HepG2 (cell line): ENCODE measurements around the gene ACCS. TPM values are rescaled to one million over a fixed set of nuclear protein-coding genes. Genes with fewer than 3 reads are reported as not detected.

ENCODE experiments used
- ATAC-seq: fragments of 200-7000 bp; cut with Tn5 transposase; 3 replicates; pipeline ENCODE4 v1.9.1; 2020; ENCODE audit warnings: mild to moderate bottlenecking, moderate library complexity
- BruUV-seq: library from RNA; stranded (reverse); fragments of 400-500 nt; replicated peaks from 2 replicates; lab custom pipeline; 2021; lab: Mats Ljungman, UMichigan
- CTCF ChIA-PET: fragments of 300-600 bp; formaldehyde crosslinking; extraction: SDS; loops from one replicate; lab custom pipeline; 2021; ENCODE audit warnings: low total read pairs, inconsistent platforms, low intra/inter-chr PET ratio; lab: Yijun Ruan, JAX
- POLR2A ChIA-PET: fragments of 350-600 bp; sonication (Branson Sonifier 250); formaldehyde crosslinking; loops from one replicate; lab custom pipeline; 2020; ENCODE audit warnings: antibody characterized with exemption, inconsistent platforms; lab: Yijun Ruan, JAX
- DNase-seq: peaks from one replicate; pipeline ENCODE4 v3.0.0-alpha.2; 2015; ENCODE audit warnings: low spot score
- FAIRE-seq: peaks from 3 replicates; lab custom pipeline; 2011; peaks lifted over from hg19 to GRCh38; lab: Jason Lieb, UNC
- H2AFZ ChIP-seq: one replicate; pipeline ENCODE4 v1.6.1; 2011; ENCODE audit warnings: low read length, inconsistent platforms
- H3K27ac ChIP-seq: fragments of 300-600 bp; 3 replicates; pipeline ENCODE4 v1.8.0; 2011; ENCODE audit warnings: mixed run types, mild to moderate bottlenecking, mixed read lengths, low read length, inconsistent platforms; ENCODE audit not compliant: insufficient read depth; ENCODE audit errors: extremely low read length
- H3K27me3 ChIP-seq, 2 experiments: fragments of 200-600 bp in 1 of 2; 2 replicates in 1 of 2; 3 replicates in 1 of 2; pipeline versions ENCODE4 v1.6.0 to v1.8.0; 2011; ENCODE audit warnings: low read length in 2 of 2, mild to moderate bottlenecking in 2 of 2, moderate library complexity in 2 of 2, inconsistent platforms in 1 of 2; ENCODE audit not compliant: insufficient read depth in 2 of 2, control insufficient read depth in 1 of 2
- H3K36me3 ChIP-seq, 2 experiments: fragments of 200-600 bp in 1 of 2; replicated peaks in 1 of 2; 2 replicates in 1 of 2; 3 replicates in 1 of 2; pipeline versions ENCODE4 v1.5.1 to v1.8.0; 2011; ENCODE audit warnings: low read length in 2 of 2, inconsistent platforms in 1 of 2; ENCODE audit not compliant: insufficient read depth in 2 of 2, control insufficient read depth in 1 of 2
- H3K4me1 ChIP-seq: 2 replicates; pipeline ENCODE4 v1.5.1; 2012; ENCODE audit warnings: low read length, inconsistent platforms; ENCODE audit not compliant: insufficient read depth
- H3K4me2 ChIP-seq: 2 replicates; pipeline ENCODE4 v1.6.0; 2011; ENCODE audit warnings: low read depth, low read length, inconsistent platforms
- H3K4me3 ChIP-seq, 3 experiments: fragments of 200-600 bp in 1 of 3; sonication (generic), shearing (Covaris generic) in 1 of 3; replicated peaks in 1 of 3; 2 replicates each; pipeline ENCODE4 v1.5.1; 2011 to 2016; ENCODE audit warnings: low read length in 3 of 3, inconsistent platforms in 2 of 3, low read depth in 2 of 3, mild to moderate bottlenecking in 2 of 3, control low read depth in 1 of 3, mixed read lengths in 1 of 3; ENCODE audit not compliant: insufficient read depth in 1 of 3
- H3K79me2 ChIP-seq: one replicate; pipeline ENCODE4 v1.6.1; 2011; ENCODE audit warnings: low read length, inconsistent platforms; ENCODE audit not compliant: insufficient read depth
- H3K9ac ChIP-seq: 2 replicates; pipeline ENCODE4 v1.6.0; 2011; ENCODE audit warnings: mild to moderate bottlenecking, low read depth, low read length, inconsistent platforms; ENCODE audit not compliant: insufficient read depth
- H3K9me3 ChIP-seq: 2 replicates; pipeline ENCODE4 v1.5.1; 2012; ENCODE audit warnings: mild to moderate bottlenecking, low read length
- H4K20me1 ChIP-seq: 2 replicates; pipeline ENCODE4 v1.6.0; 2011; ENCODE audit warnings: inconsistent platforms, mild to moderate bottlenecking, low read length, moderate library complexity; ENCODE audit not compliant: insufficient read depth
- BHLHE40 ChIP-seq: IDR thresholded peaks from 2 replicates; pipeline ENCODE4 v1.6.1; 2011; ENCODE audit warnings: low read length, improper control_type of control experiment
- CCDC6 ChIP-seq: sonication (generic); formaldehyde crosslinking; IDR thresholded peaks from 2 replicates; pipeline ENCODE4 v1.8.1; 2022; ENCODE audit warnings: mild to moderate bottlenecking, missing genetic modification reagents, moderate library complexity
- ISL2 ChIP-seq: sonication (generic); formaldehyde crosslinking; IDR thresholded peaks from 2 replicates; pipeline ENCODE4 v1.5.0; 2020; ENCODE audit warnings: missing genetic modification reagents
- NFE2L1 ChIP-seq: sonication (generic); formaldehyde crosslinking; IDR thresholded peaks from 2 replicates; pipeline ENCODE4 v1.4.0; 2020; ENCODE audit warnings: missing genetic modification reagents, mild to moderate bottlenecking, borderline replicate concordance
- PHF5A ChIP-seq: IDR thresholded peaks from one replicate; pipeline ENCODE4 v1.6.1; 2018; ENCODE audit warnings: low read depth, missing genetic modification reagents; ENCODE audit not compliant: unreplicated experiment
- SP4 ChIP-seq: sonication (generic); formaldehyde crosslinking; IDR thresholded peaks from 2 replicates; pipeline ENCODE4 v1.8.1; 2023; ENCODE audit warnings: mild to moderate bottlenecking, missing genetic modification reagents
- SP5 ChIP-seq: IDR thresholded peaks from 2 replicates; pipeline ENCODE4 v1.6.1; 2016; ENCODE audit warnings: low read depth, borderline replicate concordance
- TCF12 ChIP-seq, 2 experiments: fragments of 450-650 bp in 1 of 2; sonication (generic) in 1 of 2; formaldehyde crosslinking in 1 of 2; IDR thresholded peaks; 2 replicates each; pipeline versions ENCODE4 v1.6.1 to v1.8.0; 2017 to 2022; ENCODE audit warnings: antibody characterized with exemption in 1 of 2, mild to moderate bottlenecking in 1 of 2, missing genetic modification reagents in 1 of 2, moderate library complexity in 1 of 2
- ZNF556 ChIP-seq: sonication (generic); formaldehyde crosslinking; IDR thresholded peaks from 2 replicates; pipeline ENCODE4 v1.4.0; 2020; ENCODE audit warnings: mild to moderate bottlenecking, missing genetic modification reagents, borderline replicate concordance
- ZNF652 ChIP-seq: IDR thresholded peaks from 2 replicates; pipeline ENCODE4 v1.6.1; 2016; ENCODE audit warnings: low read depth, borderline replicate concordance
- ZNF776 ChIP-seq: sonication (generic); formaldehyde crosslinking; IDR thresholded peaks from 2 replicates; pipeline ENCODE4 v1.4.0; 2020; ENCODE audit warnings: mild to moderate bottlenecking, missing genetic modification reagents
- WGBS: methylation state at CpG from one replicate; pipeline ENCODE4 v1.1.6; 2017; ENCODE audit warnings: low lambda C conversion rate; 5-methylcytosine and 5-hydroxymethylcytosine counted together
- in situ Hi-C: cut with HindIII; loops from 2 replicates; pipeline ENCODE4 v1.10.0; 2017; ENCODE audit warnings: low pct_unique_long_range_greater_than_20kb; ENCODE audit not compliant: extremely low pct_ligation_motif_present
- intact Hi-C: fragments of 100-400 bp; cut with micrococcal nuclease; formaldehyde crosslinking; loops from one replicate; pipeline ENCODE4 v1.10.0; 2022; ENCODE audit not compliant: unreplicated experiment
- polyA plus RNA-seq, 8 experiments: library from polyadenylated mRNA; depleted of rRNA in 3 of 8; stranded (reverse) in 7 of 8; unstranded in 1 of 8; fragments of >200 nt; fragmentation: Illumina TruSeq in 4 of 8; extraction: Trizol in 4 of 8; gene quantifications; 2 replicates each; pipeline versions ENCODE4 v1.2.1 to v1.2.3, GENCODE V29; 2011 to 2016; ENCODE audit warnings: low read depth in 4 of 8, missing spikeins in 1 of 8, mixed read lengths in 1 of 8; ENCODE audit not compliant: insufficient read depth in 1 of 8
- total RNA-seq, 5 experiments: library from RNA; depleted of rRNA; stranded (reverse); fragments of >200 nt; fragmentation: Illumina TruSeq; extraction: Trizol; gene quantifications; 2 replicates each; pipeline ENCODE4 v1.2.3, GENCODE V29; 2016; ENCODE audit warnings: low read depth in 1 of 5
- TF ChIP-seq, protein P1 (sequence below): sonication (generic); formaldehyde crosslinking; IDR thresholded peaks from 2 replicates; pipeline ENCODE4 v1.8.0; 2022; ENCODE audit warnings: mild to moderate bottlenecking, missing genetic modification reagents, moderate library complexity
- TF ChIP-seq, protein P2 (sequence below): IDR thresholded peaks from 2 replicates; pipeline ENCODE4 v1.6.1; 2016; ENCODE audit warnings: mild to moderate bottlenecking, missing biosample characterization, missing genetic modification reagents
- TF ChIP-seq, protein P3 (sequence below): sonication (generic); formaldehyde crosslinking; IDR thresholded peaks from 2 replicates; pipeline ENCODE4 v1.4.0; 2020; ENCODE audit warnings: missing genetic modification reagents
- TF ChIP-seq, protein P4 (sequence below): sonication (generic); formaldehyde crosslinking; IDR thresholded peaks from 2 replicates; pipeline ENCODE4 v1.5.1; 2020; ENCODE audit warnings: mild to moderate bottlenecking, missing genetic modification reagents, borderline replicate concordance

Gene ACCS
- total and polyA plus RNA-seq, 2 of the 13 experiments (the other 11 are each of a cell fraction or from before 2014, with no cell fraction given) = 0.55 to 0.59 TPM

DNA sequence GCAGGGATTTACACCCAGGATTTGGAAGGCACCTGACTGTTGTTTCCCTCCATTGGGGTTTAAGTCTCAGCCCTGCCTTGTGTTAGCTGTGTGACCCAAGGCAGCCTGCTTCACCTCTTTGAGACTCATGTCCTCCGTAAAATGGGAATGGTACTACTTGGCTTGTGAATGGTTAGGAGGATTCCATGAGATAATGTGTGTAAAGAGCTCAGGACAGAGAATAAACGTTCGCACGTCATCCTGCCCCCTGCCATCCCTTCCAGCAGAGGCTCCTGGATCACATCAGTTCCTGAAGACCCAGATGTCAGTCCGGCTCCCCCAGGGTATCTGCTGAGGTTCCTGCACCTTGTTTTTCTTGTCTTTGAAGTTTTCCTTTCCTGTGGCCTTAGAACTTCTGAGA is 35.1 kb upstream of the ACCS start (continued):
- TF ChIP-seq, protein P1, sequence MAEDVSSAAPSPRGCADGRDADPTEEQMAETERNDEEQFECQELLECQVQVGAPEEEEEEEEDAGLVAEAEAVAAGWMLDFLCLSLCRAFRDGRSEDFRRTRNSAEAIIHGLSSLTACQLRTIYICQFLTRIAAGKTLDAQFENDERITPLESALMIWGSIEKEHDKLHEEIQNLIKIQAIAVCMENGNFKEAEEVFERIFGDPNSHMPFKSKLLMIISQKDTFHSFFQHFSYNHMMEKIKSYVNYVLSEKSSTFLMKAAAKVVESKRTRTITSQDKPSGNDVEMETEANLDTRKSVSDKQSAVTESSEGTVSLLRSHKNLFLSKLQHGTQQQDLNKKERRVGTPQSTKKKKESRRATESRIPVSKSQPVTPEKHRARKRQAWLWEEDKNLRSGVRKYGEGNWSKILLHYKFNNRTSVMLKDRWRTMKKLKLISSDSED = no peak
- TF ChIP-seq, protein P2, sequence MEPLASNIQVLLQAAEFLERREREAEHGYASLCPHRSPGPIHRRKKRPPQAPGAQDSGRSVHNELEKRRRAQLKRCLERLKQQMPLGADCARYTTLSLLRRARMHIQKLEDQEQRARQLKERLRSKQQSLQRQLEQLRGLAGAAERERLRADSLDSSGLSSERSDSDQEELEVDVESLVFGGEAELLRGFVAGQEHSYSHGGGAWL (CRISPR knock-in tag) = no peak
- TF ChIP-seq PHF5A (CRISPR knock-in tag) (no peak), NFE2L1 (CRISPR knock-in tag) (no peak), ZNF776 (CRISPR knock-in tag) (no peak), SP4 (CRISPR knock-in tag) (no peak), TCF12 (IDR thresholded peaks at IDR 0.05) (no peak), TCF12 (CRISPR knock-in tag; IDR thresholded peaks at IDR 0.05) (no peak), ZNF556 (no peak)
- TF ChIP-seq, protein P3, sequence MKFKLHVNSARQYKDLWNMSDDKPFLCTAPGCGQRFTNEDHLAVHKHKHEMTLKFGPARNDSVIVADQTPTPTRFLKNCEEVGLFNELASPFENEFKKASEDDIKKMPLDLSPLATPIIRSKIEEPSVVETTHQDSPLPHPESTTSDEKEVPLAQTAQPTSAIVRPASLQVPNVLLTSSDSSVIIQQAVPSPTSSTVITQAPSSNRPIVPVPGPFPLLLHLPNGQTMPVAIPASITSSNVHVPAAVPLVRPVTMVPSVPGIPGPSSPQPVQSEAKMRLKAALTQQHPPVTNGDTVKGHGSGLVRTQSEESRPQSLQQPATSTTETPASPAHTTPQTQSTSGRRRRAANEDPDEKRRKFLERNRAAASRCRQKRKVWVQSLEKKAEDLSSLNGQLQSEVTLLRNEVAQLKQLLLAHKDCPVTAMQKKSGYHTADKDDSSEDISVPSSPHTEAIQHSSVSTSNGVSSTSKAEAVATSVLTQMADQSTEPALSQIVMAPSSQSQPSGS (CRISPR knock-in tag) = no peak

DNA sequence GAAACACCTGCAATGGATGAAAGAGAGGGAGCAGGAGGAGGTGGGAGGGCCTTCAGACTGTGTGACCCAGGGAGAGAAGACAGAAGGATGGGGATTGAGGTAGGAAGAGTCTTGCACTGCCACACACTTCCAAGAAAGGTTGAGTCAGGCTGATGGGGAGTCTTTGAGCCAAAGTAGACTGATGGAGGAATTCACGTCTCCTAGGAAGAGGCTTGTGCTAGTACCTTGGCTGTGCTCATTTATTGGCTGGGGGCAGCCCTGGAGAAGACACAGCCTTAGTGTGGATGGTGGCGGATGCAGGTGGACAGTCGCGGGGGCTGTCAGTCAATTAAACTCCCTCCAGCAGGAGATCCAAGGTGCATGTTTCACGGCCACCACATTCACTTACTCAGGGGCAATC is 34.5 kb upstream of the ACCS start:
- Histone ChIP-seq H3K36me3 (no peaks in the 10 kb centered on the region), H3K4me2 (no peak overlapping the region), H4K20me1 (no peaks in the 10 kb centered on the region), H3K4me3 (no peak overlapping the region), H2AFZ (no peak overlapping the region), H3K27ac (no peak overlapping the region), H3K79me2 (no peaks in the 10 kb centered on the region), H3K9ac (no peak overlapping the region), H3K9me3 (no peaks in the 10 kb centered on the region), H3K27me3 (peaks cover 4 to 9% of the 10 kb centered on the region in 2 experiments; a peak in 2 of 5 replicates), H3K4me1 (no peaks in the 10 kb centered on the region)
- ATAC-seq (no peak), FAIRE-seq (no peak), DNase-seq (no peak)
- WGBS = 29% methylated on average over 1 of the region's 5 CpGs
- intact Hi-C loops (no loop called here), in situ Hi-C loops (no loop called here)
- ChIA-PET CTCF (no interaction called here), POLR2A (no interaction called here)
- no TSS peak for BruUV-seq
- TF ChIP-seq CCDC6 (CRISPR knock-in tag) (no peak), BHLHE40 (no peak), ZNF652 (CRISPR knock-in tag) (no peak), ISL2 (CRISPR knock-in tag) (no peak), SP5 (CRISPR knock-in tag) (no peak)
- TF ChIP-seq, protein P4, sequence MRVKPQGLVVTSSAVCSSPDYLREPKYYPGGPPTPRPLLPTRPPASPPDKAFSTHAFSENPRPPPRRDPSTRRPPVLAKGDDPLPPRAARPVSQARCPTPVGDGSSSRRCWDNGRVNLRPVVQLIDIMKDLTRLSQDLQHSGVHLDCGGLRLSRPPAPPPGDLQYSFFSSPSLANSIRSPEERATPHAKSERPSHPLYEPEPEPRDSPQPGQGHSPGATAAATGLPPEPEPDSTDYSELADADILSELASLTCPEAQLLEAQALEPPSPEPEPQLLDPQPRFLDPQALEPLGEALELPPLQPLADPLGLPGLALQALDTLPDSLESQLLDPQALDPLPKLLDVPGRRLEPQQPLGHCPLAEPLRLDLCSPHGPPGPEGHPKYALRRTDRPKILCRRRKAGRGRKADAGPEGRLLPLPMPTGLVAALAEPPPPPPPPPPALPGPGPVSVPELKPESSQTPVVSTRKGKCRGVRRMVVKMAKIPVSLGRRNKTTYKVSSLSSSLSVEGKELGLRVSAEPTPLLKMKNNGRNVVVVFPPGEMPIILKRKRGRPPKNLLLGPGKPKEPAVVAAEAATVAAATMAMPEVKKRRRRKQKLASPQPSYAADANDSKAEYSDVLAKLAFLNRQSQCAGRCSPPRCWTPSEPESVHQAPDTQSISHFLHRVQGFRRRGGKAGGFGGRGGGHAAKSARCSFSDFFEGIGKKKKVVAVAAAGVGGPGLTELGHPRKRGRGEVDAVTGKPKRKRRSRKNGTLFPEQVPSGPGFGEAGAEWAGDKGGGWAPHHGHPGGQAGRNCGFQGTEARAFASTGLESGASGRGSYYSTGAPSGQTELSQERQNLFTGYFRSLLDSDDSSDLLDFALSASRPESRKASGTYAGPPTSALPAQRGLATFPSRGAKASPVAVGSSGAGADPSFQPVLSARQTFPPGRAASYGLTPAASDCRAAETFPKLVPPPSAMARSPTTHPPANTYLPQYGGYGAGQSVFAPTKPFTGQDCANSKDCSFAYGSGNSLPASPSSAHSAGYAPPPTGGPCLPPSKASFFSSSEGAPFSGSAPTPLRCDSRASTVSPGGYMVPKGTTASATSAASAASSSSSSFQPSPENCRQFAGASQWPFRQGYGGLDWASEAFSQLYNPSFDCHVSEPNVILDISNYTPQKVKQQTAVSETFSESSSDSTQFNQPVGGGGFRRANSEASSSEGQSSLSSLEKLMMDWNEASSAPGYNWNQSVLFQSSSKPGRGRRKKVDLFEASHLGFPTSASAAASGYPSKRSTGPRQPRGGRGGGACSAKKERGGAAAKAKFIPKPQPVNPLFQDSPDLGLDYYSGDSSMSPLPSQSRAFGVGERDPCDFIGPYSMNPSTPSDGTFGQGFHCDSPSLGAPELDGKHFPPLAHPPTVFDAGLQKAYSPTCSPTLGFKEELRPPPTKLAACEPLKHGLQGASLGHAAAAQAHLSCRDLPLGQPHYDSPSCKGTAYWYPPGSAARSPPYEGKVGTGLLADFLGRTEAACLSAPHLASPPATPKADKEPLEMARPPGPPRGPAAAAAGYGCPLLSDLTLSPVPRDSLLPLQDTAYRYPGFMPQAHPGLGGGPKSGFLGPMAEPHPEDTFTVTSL (CRISPR knock-in tag) = no peak
